NCI-H2081 treated with DMSO at 0.1 percent for 48 hours (cell line): ENCODE measurements around the gene TULP4.

ENCODE experiments used
- DNase-seq: peaks from one replicate; lab custom pipeline; 2025; lab: John Stamatoyannopoulos, UW

TULP4 gene

DNA sequence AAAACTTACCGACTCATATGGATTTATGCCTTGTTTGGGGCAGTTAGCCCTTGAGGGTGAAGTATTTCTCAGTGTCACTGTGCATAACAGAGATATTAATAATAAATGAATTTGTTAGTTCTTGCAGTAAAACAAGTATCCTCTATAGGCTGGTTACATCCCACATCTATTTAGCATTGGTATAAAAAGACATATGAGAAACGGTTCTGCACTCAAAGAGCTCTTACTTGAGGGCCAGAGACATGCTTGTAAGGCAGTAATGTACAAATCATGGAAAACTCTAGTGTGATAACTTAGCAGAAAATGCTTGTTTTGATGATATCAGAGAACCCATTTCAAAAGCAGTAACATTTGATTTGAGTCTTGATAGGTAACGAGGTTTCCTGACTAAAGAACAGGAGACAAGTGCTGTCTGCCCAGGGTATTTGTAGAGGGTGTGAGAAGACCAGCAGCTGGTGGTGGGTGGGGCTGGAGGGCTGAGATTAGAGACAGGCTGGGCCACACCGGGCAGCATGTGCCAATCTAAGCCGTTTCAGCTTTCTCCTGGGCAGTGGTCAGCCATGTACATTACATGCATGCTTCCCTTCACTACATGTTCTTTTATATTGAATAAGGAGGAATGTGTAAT is 46.3 kb downstream of the TULP4 start:
- DNase-seq = no peak

DNA sequence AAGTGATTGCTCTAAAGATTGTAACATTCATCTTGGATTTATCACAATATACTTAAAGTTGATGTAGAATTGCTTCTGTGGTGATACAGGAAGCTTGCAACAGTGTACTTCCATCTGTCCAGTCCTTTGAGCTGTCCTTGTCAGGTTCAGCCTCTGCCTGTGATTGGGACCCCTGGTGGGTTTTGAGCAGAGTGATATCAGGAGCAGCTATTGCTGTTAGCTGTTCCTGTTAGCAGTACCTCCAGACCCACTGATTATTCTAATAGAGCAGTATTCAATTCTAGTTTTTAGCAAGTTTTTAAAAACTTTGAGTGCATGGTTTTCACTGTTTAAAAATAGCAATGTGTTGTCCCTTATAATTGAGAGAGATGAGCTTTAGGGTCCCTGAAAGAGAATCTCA is 48.8 kb downstream of the TULP4 start:
- no peak for DNase-seq

DNA sequence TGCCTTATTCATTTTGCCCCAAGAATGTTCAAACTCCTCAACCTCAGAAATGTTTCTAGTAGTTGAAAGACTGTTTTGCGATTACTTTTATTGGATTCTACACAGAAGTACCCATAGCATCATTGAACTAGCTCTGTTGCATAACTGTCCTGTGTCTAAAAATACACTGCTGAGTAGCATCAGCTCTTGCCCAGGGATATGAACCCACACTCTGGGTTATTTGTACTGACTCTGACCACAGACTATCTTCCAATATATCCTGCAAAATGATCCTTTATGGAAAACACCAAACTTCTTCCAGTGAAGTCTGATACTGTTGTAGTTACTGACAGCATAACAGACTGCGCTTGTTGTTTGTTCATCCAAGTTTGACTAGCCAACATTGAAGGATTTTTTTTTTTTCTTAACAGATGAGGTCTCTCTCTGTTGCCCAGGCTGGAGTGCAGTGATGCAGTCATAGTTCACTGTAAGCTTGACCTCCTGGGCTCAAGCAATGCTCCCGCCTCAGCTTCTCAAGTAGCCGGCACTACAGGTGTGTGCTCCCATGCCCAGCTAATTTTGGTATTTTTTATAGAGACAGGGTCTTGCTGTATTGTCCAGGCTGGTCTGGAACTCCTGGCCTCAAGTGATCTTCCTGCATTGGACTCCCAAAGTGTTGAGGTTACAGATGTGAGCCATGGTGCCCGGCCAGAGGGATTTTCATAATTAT is 49.9 kb downstream of the TULP4 start:
- DNase-seq = no peak

DNA sequence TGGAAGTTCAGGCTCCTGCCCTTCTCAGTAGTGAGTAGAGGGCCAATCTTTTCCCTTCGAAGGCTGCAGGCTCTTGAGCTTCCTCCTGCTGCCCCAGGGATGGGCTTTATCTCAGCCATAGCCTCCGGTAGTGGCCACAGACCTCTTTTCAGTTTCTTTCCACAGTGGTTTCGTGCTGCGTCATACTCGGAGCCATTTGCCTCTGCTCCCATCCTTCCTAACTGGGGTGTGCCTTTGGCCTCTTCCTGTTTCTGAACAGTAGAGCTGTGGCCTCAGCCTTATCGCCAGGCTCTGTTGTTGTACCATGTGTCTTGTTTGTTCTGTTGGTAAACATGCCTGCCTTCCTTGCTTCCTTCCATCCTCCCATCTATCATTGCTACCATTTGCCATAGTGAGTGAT is 54.1 kb downstream of the TULP4 start:
- DNase-seq = no peak

DNA sequence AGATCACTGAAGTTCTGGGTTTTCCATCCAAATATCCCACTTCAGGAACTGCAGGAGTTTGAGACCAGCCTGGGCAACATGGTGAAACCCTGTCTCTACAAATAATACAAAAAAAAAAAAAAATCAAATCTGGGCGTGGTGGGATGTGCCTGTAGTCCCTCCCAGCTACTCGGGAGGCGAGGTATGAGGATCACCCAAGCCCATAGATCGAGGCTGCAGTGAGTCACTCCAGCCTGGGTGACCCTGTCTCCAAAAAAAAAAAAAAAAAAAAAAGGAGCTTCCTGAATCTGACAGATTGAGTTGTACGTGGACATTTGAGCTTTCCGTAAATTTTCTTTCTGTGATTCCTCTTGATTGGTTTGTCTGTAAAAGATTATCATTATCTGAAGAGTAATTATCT is 55.6 kb downstream of the TULP4 start:
- DNase-seq = no peak

DNA sequence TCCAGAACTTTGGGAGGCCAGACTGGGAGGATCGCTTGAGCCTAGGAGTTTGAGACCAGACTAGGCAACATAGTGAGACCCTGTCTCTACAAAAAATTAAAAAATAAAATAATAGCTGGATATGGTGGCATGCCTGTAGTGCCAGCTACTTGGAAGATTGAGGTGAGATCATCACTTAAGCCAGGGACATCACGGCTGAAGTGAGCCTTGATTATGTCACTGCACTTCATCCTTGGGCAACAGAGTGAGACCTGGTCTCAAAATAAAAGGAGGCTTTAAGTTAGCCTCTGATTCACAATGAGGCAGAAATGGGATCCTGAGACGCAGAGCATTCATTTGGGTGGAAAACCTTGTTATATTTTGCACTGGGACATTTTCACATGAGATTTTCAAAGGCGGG is 57.0 kb downstream of the TULP4 start:
- DNase-seq = no peak

DNA sequence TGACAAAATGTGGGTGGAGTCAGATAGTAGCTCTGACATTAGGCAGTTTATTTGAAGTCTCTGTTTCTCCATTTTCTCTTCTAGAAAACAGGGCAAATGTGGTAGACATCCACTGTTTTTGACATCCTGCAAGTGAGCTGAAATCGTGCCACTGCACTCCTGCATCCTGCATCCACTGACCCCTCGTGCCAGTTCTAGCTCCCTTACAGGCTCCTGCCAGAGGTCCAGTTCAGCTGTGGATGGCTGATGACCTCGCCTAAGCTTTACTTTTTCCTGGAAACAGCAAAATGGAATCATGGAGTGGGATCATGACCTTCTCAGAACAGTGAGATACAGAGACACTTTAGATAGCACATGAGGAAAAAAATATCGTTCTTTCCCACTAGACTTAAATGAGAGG is 58.5 kb downstream of the TULP4 start:
- DNase-seq = no peak

DNA sequence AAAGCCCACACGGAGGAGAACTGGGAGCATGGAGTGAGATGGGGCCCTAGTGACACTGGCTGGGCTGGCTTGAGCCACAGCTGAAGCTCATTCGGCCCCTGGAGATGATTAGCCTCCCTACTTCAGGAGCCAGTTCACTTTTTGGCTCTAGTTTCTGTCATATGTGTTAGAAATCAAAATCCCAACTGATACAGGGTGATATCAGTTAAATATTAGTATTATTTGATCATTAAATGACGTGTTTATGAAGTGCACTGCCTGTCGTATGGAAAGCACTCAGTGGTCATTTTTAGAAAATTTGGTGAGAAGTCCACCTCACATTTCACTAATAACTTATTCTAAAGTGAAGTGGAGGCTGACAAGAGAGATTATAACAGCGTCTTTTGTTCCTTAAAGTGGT is 59.0 kb downstream of the TULP4 start:
- DNase-seq = no peak

DNA sequence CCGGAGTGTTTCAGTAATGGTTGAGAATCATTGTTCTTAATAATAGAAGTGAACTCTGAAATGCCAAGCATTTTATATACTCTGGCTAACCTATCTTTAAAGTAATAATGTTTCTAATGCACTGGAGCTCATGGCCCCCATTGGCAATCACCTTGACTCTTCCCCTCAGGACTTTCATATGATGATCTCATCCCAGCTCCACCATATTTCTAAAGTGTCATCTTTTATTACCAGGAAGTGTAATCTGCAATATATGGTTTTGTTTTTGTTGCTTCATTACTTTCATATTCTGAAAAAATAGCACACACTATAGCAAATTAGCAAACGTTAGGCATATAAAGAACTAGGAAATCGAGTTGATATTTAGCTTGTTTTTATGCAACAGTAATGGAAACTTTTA is 60.3 kb downstream of the TULP4 start:
- no peak for DNase-seq

DNA sequence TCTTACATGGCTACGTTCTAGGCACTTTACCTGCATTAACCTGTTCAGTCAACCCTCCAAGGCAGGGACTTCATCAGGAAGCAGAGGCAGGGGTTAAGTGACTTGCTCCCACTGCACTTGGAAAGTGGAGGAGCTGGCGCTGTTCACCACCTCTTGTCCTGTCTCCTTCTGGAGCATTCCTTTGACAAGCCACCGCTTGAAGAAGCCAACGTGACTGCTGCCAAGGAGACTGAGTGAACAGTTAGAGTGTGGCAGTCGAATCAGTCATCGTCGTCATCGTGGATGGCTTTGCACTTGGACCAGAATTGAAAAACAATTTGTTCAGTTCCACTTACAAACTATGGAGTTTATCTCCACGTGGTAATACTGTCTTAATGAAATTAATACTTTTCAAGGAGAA is 60.9 kb downstream of the TULP4 start:
- DNase-seq = no peak

DNA sequence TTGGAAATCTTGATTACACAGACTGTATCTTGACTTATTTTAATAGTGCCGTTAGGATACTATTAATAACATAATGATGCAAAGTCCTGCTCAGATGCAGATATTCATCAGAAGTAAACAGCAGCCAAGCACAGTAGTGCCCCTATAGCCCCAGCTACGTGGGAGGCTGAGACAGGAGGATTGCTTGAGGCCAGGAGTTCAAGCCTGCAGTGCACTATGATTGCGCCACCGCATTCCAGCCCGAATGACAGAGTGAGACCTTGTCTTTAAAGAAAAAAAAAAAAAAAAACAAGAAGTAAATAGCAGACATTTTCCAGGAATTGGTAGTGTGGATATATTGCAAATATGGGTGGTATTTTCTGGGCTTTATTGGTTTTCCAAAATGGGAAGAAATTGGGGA is 61.8 kb downstream of the TULP4 start:
- no peak for DNase-seq

DNA sequence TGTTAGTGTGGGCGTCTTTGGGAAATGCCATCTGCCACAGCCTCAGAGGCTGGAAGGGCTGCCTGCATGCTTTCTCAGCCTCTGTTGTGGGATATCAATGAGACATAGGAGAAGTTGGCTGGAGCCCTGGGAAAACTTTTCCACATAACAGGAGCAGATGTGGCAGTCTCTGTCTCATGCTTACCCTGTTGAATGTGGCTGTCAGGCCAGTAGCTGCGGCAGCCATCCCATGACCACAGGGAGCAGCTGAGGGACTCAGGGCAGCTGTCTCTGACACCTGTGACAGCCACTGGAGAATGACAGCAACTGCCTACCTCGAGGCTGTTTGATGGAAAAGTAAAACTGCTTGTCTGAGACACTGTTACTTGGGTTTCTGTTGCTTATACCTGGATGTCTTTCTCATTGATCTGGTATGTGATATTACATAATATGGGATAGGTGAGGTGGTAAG is 64.4 kb downstream of the TULP4 start:
- no peak for DNase-seq

DNA sequence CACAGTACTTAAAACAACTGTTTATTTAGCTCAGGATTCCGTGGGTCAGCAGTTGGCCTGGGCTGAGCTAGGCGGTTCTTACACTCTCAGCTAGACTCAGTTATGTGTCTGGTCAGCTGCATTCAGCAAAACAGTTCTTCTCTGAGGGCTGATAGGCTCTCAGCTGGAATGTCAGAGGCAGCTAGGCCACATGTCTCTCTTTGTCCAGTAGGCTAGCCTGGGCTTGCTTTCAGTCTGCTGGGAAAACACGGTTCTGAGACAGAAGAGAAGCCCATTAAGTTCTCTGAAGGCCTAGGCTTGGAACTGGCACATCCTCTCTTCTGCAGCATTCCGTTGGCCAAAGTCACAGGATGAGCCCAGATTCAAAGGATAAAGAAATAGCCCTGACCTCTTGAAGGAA is 65.6 kb downstream of the TULP4 start:
- DNase-seq = no peak

DNA sequence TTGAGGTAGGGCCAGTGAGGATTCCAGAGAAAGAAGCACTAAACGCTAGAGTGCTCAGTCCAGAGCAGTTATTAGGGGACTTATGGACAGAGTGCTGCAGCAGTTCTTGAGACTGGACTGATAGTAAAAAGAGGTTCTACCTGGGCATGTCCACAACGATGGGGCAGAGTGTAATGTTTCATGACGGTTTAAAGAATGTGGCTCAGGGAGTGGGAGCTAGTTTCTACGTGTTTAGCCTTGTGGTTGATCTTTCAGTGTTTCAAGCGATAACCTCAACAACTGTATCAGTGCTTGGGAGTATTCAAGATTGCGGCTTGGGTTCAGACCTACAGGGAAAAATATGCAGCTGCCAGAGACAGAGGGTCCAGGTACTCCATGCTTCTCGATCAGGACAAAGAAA is 67.1 kb downstream of the TULP4 start:
- no peak for DNase-seq

DNA sequence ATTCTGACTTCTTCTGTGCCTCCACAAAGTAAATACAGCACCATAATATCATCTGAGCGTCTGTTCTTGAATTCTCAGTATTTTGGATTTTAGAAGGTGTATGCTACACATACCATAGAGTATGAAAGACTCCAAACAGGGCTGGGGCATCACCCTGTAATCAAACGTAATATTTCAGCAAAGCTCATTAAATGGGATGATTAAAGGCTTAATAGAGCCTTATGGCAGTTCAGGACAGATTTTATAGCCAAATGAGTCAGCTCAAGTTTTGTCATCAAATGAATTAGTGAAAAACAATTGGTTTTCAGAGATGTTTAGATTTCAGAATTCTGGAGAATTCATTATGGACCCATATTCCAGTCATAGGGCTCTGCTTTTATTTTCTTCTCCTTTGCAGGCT is 68.9 kb downstream of the TULP4 start:
- no peak for DNase-seq

DNA sequence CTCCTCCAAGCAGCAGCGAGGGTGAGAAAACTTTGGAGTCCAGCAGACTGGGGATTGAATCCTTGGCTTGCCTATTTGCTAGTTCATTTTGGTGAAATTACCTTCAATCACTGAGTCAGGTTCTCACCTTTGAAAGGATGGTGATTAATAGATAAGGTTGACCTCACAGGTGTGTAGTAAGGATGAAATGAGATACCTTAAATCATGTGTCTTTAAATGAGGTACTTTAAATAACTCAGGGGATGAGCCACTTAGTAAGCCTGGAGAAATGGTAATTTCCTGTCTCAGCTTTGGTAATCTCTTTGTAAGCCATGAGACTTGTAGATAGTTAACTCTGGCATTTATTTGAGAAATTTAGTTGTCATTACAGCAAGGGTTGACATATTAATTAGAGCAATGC is 70.2 kb downstream of the TULP4 start:
- DNase-seq = no peak

DNA sequence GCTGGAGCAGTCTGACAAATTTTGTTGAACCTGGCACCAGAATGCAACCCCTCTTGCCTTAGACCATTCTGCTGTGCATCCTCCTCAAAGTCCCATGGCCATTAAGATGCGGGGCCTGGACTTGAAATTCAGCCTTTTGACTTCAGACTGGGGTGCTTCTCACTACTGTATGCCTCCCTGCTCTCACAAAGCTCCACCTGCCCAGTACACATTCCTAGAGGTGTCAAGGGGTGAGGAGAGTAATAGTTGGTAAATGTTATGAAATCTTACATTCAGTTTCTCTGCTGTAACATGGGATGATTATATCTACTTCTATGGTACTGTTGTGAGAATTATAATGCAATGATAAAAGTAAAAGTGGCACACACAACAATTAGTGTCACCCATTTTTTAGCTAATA is 70.8 kb downstream of the TULP4 start:
- no peak for DNase-seq

DNA sequence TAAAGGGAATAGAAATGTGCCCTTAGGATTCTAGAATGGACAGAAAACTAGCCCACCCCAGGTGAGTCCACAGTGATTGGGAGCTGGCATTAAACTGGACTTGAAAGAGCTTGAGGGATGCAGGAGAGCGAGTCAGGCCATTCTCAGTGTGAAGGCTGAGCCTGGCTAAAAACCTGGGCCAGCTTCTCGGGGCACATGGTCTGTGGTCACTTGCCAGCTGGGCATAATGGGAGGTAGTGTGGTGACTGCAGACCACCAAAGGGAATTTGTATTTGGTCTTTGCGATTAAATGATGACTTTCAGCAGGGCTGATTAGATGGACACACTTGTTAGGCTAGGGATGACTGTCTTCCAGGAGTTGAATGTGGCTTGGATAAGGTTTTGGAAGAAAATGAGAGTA is 71.3 kb downstream of the TULP4 start:
- DNase-seq = no peak

DNA sequence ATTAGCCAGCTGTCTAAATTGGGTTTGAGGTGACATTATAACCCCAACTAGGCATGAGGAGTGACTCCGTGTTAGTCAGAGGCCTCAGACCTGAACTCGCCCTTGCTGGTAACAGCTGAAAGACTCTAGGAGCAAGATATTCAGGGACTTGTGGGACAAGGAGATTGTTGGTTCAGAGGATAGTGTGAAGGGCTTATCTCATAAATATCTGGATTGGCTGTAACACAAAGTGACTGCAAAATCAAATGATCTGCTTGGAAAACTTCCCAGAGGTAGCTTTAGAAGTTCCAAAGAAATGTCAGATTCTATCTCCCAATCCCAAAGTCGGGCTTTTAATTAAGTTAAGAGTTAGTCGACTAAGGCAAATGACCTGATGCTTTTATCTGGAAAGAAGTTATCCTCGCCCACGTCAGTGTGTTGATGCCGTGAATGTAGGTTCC is 72.4 kb downstream of the TULP4 start:
- DNase-seq = no peak

DNA sequence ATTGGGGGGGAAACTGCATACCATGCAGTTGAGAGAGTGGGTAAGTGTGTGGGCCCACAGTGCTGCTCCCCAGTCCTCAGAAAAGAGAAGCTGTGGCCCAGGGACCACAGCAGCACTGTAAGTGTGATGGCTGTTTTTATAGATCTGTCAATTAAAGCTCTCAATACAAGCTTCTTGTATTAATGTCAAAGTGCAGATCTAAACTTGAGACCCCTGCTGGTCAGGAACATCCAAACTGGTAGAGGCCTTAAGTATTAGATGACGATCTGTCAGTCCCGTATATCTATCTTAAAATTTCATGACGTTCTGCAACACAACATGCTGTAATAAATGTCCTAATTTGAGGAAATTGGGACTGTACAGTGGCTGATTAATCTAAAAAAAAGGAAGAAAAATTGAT is 74.8 kb downstream of the TULP4 start:
- DNase-seq = no peak

DNA sequence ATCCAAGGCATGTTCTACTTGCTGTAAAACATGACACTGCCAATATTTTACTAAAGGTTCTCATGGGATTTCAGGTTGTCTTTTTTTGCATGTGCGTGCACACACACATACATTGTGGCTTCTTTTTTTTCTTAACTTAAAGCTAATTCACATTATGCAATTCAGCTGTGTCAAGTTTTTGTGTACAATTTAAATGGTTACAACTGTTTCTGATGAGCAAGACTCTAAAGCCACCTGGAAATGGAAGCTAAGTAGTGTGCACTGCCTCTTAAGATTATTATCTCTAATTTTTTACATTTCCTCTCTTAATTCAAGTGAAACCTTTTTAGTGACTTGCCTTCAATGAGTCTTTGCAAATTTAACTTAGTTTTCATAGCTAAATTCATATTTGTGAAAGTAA is 75.3 kb downstream of the TULP4 start:
- DNase-seq = no peak

DNA sequence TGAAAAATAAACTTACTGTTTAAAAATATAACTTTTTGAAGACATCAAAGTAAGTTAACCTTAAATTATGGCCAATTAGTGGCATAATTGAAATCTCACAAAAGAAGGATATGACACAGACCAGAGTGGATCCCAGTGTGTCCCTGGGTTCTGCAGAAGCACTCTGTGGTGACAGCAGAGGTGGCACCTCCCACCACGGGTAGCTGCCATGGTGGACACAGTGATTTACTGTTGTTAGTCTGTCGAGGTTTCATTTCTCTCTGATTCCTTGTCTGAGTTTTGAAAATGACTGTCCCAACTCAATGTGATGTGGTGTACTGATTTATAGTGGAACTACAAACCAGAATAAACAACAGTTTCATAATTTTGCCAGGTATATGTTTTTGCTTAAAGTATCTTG is 76.5 kb downstream of the TULP4 start:
- DNase-seq = no peak

DNA sequence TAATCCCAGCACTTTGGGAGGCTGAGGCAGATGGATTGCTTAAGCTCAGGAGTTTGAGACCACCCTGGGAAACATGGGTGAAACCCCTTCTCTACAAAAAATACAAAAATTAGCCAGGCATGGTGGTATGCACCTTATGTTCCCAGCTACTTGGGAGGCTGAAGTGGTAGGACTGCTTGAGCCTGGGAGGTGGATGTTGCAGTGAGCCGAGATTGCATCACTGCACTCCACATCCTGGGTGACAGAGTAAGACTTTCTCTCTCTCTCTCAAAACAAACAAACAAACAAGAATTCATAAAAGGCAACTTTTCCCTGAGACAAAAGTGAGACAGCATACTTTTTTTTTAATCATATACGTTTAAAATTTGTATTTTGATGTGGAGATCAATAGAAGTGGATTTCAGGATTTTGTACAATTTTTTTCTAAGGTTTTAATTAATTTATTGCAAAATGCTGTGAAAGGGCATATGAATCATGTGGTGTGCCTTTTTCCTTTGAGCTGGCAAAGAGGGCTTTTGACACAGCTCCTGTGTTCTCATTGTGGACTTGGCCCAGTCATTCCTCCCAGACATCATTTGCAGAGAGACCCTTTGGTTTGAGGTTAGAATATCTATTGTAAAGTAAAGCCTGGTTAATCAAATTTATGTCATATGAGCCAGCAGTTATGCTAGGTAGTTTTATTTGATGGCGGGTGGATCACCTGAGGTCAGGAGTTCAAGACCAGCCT is 77.1 kb downstream of the TULP4 start:
- DNase-seq = no peak
